Measurements from ENCODE around the gene NCK2.

DNA sequence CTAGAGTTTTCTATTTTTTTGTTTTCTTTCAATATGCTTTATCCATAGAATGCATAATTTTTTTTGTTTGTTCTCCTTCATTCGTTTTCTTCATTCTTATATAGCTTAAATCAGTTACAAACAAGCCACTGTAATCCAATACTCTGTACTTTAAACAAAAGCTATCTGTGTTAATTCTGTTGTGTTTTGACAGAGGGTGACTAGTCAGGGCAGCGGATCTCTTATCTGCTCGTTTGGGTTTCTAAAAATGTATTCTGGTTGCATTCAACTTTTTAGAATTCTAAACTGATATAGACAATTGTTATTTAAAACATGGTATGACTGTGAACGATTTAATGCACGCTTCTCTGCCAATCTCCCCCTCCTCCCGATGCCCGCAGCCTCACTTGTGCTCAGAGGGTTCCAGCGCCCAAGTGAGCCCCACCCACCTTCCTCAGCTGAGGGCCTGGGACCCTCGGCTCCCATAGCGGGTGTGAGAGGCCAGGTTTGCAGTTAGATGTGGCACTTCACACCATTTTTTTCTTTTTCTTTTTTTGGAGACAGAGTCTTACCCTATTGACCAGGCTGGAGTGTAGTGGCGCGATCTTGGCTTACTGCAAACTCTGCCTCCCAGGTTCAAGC is 44.1 kb downstream of the NCK2 start:
- TF ChIP-seq EZH2 (IDR thresholded peaks at IDR 0.05; ENCODE audit: borderline replicate concordance) (no peak), EZH2phosphoT487 (IDR thresholded peaks at IDR 0.05; ENCODE audit: low read depth, severe bottlenecking, unreplicated experiment) (no peak)
- TF ChIP-seq, protein P1, sequence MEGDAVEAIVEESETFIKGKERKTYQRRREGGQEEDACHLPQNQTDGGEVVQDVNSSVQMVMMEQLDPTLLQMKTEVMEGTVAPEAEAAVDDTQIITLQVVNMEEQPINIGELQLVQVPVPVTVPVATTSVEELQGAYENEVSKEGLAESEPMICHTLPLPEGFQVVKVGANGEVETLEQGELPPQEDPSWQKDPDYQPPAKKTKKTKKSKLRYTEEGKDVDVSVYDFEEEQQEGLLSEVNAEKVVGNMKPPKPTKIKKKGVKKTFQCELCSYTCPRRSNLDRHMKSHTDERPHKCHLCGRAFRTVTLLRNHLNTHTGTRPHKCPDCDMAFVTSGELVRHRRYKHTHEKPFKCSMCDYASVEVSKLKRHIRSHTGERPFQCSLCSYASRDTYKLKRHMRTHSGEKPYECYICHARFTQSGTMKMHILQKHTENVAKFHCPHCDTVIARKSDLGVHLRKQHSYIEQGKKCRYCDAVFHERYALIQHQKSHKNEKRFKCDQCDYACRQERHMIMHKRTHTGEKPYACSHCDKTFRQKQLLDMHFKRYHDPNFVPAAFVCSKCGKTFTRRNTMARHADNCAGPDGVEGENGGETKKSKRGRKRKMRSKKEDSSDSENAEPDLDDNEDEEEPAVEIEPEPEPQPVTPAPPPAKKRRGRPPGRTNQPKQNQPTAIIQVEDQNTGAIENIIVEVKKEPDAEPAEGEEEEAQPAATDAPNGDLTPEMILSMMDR (IDR thresholded peaks at IDR 0.05; ENCODE audit: poor library complexity), result no peak
